NCI-H2107 treated with DMSO at 0.1 percent for 48 hours (cell line): Measurements from ENCODE around the gene CNNM2.
"Not testable (repeated sequence)": the region's sequence is repeated elsewhere in the genome, so short reads cannot be mapped to it uniquely, and the experiment has no call there.

Source experiments
- DNase-seq: peaks from one replicate; lab custom pipeline; 2025; ENCODE audit not compliant: unreplicated experiment; lab: John Stamatoyannopoulos, UW

CNNM2 gene

GRCh38 chr10:102964713-102965112 is 46.6 kb downstream of the CNNM2 start:
- DNase-seq, result no peak

GRCh38 chr10:102965311-102965851 is 47.3 kb downstream of the CNNM2 start:
- no peak for DNase-seq

DNA sequence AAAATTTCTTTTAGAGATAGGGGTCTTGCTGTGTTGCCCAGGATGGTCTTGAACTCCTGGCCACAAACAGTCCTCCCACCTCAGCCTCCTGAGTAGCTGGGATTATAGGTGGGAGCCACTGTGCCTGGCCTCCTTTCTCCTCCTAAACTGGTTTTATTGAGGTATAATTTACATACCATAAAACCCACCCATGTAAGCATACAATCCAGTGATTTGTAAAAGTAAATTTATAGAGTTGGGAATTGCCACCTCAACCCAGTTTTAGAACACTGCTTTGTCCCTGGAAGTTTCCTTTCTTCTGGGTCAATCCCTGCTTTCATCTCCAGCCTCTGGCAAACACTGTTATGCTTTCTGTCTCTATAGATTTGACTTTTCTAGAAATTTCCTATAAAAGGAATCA is 49.0 kb downstream of the CNNM2 start:
- DNase-seq, result no peak

DNA sequence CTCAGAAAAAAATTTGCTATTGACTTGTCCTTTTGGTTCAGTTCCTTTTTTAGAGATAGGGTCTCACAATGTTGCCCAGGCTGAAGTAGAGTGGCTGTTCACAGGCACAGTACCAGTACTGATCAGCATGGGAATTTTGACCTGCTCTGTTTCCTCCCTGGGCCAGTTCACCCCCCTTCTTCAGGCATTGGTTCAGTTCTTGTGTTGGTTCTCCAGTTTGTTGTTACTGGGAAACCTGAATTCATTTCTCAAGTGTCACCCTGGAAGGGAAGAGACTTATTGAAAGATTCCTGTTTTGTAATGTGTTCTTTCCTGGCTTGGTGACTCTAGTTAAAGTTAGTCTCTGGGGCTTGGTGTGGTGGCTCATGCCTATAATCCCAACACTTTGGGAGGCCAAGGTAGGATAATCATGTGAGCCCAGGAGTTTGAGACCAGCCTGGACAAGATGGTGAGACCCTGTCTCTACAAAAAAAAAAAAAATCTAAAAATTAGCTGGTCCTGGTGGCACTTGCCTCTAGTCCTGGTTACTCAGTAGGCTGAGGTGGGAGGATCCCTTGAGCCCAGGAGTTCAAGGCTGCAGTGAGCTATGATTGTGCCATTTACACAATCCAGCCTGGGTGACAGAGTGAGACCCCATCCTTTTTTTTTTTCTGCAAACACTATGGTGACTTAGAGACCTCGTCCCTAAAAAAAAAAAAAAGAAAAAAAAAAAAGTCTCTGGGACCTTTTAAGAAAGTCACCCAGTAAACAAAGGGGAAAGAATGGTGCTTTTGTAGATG is 52.7 kb downstream of the CNNM2 start:
- no peak for DNase-seq

- DNase-seq, result no peak
Observed at GRCh38 chr10:102975483-102976379, 57.6 kb downstream of the CNNM2 start.

DNA sequence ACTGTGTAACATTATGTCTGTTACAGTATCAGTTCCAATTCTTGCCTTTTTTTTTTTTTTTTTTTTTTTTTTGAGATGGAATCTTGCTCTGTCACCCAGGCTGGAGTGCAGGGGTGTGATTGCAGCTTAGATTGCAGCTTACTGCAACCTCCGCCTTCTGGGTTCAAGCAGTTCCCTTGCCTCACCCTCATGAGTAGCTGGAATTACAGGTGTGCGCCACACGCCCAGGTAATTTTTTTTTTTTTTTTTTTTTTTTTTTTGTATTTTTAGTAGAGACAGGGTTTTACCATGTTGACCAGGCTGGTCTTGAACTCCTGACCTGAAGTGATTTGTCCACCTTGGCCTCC is 58.3 kb downstream of the CNNM2 start:
- not testable (repeated sequence) for DNase-seq

DNA sequence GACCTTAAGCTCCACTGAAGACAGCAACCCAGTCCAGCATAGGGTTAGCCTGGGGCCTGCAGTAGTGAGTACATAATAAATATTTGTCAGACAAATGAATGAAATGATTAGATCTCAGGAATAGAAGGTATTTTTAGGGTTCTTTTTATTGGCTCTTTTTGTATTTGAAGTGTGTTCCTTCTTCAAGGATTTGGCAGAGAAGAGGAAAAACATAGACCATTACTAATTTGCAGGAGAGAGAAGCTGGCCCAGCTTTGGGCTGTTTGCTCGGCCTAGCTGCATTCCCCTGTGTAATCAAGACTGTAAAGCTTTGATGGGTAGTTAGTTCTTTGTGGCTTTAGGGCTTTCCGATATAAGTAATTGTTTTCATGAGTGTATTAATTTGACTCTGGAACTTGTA is 64.2 kb downstream of the CNNM2 start:
- DNase-seq, result no peak

GRCh38 chr10:102984086-102984485 is 66.0 kb downstream of the CNNM2 start:
- DNase-seq, result no peak

- no peak for DNase-seq
Observed at GRCh38 chr10:102985811-102986210, 67.7 kb downstream of the CNNM2 start.

DNA sequence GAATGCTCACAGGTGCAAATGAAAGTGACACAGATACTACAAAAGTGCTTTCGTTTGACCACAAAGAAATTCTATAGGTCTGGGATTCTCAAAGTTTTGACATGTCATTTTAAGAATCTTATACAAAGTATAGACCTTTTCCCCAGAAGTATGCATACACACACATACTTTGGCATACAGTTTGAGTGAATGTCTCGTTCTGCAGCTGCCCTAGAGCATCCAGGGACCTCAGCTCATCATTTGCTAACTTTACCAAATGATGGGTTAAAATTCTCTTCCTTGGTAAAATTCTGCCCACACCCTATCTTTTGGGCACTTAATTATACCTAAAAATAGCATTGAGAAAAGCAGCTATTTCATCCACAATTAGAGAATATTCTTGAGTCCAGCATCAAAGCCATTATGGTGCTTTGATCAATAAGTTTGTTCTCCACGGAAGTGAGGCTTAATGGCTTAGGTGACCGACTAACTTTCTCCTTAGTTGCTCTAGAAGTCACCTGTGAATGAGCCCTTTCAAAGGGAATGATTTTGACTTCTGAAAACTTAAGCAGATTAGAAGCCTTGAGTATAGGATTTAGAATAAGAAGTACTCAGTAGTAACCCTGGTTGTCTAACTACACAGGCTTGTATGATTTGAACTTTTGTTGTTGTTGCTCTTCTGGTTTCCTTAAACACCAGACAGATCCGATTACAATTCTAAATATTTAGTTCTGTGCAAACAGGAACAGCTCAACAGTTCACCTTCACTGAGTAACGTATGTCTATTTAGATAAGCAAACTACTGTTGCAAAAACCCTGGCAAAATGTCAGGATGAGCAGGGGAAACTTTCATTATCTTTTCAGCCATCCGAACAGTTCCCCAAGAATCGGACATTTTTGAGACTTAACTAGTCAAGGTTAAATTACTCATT is 70.6 kb downstream of the CNNM2 start:
- peak; percentile 18 for DNase-seq

DNA sequence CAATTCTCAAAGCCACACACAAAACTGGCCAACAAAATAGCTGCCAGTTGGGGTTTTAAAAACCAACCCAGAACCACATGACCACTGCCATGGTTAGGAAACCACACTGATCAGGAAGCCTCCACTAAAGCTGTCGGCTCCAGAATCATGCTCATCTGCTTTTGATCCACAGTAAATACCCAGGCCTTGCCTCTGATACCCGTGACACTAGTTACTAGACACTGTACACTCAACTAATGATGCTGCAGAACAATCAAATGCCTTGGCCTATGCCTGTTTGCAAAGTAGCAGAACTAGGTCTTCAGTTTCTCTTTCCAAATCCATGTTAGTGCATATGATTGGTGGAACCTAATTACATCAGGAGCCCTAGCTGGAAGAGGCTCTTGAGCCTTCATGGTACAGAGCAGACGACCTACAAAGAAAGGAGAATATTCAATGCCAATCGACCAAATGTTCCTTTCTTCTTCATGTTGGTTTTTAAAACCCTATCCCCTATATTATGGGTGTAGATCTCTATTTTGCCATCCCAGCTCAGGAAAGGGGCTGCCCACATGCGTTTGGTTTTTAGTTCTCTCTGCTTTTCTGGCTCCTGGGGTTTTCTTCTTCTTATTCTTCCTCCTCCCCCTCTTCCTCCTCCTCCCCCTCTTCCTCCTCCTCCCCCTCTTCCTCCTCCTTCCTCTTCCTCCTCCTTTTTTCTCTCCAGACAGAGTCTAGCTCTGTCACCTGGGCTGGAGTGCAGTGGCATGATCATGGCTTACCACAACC is 76.6 kb downstream of the CNNM2 start:
- DNase-seq, result no peak

DNA sequence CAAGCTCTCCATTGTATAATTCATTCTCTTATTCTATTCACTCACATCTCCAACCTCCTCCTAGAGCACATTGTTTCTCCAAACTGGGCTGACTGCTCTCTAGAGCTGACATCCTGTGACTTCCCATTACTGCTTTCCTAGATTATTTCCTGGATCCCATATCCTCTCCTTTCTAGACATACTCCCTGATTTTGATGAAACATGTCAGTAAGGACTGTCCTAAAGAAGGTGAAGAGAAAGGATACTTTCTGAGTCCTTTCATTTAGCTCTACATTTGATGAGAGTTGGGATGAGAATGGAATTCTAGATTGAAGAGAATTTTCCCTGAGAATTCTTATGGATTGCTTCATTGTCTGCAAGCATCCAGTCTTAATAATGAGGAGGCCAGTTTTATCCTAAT is 78.8 kb downstream of the CNNM2 start:
- DNase-seq, result no peak

DNA sequence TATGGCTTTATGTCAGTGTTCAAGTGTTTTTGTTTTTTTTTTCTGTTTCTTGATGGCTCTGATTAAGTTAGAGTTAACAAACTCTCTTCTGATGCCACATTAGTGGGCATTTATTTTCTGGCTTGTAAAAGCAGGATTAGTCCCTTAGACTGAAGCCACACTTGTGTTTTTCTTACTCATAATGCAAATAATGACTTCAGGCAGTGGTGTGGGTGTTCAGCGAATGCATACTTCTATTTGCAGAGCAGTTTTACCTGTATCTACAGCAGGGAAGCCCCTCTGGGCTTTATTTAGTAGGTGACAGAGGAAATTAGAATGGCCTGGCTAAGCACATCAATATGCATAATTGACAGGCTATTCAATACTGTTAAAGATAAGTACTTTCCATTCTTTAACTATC is 79.9 kb downstream of the CNNM2 start:
- no peak for DNase-seq

- no peak for DNase-seq
Observed at GRCh38 chr10:102998399-102998907, 80.4 kb downstream of the CNNM2 start.

- not testable (repeated sequence) for DNase-seq
Observed at GRCh38 chr10:103000050-103000449, 82.0 kb downstream of the CNNM2 start.

- DNase-seq, result no peak
Observed at GRCh38 chr10:103007017-103007416, 88.9 kb downstream of the CNNM2 start.

DNA sequence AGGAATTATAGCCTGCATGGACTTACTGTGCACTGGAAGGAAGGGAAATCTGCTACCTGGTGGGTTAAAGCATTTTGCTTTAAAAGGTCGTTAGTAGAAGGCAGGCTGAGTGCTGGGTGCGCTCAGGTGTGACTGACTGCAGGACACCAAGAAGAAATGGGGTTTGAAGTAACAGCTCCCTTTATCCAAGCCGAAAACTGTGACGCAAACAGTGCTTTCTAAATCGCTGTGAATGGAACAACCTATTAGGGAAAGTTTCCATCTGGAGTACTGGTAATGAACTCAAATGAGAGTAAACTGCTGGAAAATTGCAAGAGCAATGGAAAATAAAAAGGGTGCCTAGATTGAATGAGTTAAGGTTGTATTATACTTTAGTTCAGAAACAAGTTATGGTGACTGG is 95.3 kb downstream of the CNNM2 start:
- DNase-seq, result no peak

DNA sequence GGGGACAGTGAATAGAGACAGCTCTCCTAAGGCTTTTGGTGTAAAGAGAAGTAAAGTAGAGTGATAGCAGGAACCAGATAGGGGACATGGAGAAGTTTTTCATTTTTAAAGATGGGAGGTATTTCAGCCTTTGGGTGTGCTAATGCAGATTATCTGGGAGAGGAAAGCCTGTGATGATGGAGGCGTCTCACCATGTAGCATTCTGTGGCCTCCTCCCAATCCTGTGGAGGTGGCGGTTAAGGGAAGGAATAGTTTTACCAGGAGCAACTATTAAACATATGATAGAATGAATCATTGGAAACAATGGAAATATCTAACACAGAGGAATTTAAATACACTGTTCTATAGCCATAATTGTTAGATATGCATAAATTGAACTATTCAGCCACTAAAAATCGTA is 101.3 kb downstream of the CNNM2 start:
- DNase-seq, result no peak

DNA sequence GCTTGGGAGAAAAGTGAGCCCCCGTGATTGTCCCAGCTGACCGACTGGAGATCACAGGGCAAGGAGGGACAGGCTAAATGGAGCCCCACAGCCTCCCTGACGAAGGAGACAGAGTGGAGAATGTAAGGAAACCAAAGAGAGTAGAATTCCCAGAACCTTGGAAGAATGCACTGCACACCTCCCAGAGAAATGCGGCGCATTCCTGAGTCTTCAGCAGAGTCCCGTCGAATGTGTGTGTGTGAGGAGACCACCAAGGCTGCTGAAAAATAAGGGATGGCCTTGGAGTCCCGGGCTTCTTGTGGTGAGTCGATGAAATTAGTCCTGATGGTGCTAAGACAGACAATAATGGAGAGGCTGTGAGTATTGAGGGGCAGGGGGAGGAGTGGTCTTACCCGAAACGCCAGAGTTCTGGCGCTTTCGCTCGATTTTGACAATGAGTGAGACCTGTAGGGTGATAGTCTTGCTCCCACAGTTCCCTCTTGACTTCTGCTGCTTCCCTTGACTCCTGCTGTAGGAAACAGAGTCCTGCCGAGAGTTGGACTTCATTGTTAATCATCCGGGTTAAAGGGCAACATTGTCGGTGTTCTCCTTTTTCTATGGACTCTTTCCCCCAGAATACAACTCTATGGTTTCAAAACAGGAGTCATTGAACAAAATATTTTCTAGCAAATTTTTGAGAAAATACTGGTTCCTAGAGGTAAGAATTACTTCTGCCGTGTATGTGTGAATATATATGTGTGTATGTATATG is 103.2 kb downstream of the CNNM2 start:
- DNase-seq, result no peak
